Activated CD4-positive, alpha-beta T cell treated with anti-CD3 and anti-CD28 coated beads, Interleukin-2, amount 50 U/mL, for 16 hours (primary cell): ENCODE data around the gene WBP11.

ENCODE experiments used
- DNase-seq: peaks from one replicate; pipeline ENCODE4 v3.0.0-alpha.2; 2020

The WBP11 gene

DNA sequence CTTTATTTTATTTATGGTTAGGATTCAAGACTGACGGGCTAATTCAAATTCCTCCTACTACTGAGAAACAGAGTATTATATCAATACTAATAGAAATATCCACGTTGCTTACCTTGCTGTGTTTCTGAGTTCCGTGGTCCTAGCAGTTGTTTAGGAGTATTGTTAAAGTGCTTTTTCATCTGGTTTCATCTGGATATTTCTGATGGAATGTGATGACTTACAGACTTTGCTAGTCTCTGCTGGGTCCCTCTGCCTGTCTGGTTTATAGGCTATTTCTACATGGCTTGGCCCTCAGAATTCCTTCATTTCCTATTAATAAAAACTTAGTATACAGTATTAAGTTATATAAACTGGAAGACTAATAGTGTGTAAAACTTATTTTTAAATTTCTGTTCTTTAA, 10.7 kb upstream of the WBP11 start, which contains the start of gene SMCO3:
Gene SMCO3, minus strand, starts transcription at position 169 of the 400 bp plus-strand sequence. CDS start 7,502 bp downstream, outside the sequence.
- no peak for DNase-seq

DNA sequence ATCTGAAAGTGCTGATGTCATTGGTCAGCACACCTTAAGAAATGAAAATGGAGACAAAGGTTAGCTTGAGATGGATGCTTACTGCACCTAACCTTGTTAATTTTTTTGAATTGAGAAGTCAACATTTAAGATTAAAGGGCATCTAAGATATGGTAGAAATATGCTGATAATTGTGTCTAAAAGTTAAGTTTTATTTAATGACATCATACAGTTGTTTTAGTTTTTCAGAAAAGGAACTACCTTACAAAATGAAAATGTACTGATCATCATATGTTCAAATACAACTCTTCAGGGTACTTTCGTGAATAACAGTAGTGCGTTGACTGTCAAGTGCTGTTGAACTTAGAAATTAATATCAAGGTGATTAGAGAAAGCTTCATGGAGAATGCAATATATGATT, 8.2 kb upstream of the WBP11 start:
- DNase-seq: no peak

GRCh38 chr12:14810953-14811483, 7.7 kb upstream of the WBP11 start:
- peak; percentile 9 for DNase-seq

DNA sequence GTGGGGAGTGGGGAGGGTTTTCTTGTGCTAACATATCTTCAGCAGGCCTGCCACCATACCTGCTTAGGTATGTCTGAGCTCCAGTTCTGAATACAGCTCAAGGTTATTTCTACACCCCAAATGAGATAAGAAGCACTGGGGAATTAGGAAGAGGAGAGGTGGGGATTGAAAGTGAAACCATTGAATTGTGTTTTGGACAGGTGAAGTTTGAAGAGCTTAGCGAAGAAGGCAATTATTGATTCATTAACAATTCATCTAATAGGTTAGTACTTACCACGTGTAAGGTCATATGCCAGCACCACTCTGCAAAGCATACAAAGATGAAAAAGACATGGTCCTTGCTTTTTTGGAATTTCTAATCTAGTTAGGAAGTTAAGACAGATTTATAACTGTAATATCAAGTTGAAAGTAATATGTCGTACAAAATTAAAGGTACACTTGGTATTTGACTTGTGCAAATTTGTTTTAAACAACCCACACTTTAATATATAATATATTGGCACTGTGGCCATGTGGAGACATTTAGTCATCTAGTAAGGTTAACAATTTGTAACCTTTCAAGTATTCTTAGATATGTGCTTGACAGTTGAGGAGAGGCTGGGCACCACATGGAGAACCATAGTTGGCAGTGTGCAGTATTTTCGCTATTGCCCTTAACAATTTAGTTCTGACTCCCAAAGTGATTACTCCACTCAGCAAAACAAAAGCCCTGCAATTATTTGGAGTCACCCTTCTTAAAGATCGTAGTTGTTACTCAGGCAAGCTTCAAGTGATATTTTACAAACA, 7.1 kb upstream of the WBP11 start:
- no peak for DNase-seq

DNA sequence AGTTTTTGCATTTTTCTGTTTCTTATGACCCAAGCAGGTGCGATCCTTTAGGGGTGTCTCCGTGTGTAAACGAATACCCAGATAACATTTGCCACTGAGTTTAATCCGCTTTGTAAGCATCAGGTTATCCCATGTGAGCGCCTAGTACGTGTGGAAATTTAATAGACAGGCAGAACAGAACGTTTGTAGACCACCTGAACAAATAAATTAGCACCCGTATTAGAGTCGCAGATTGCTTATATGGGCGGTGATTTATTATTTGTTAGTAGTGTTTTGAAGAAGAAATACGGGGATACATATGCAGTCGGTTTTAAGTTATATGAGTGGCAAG, 517 bp upstream of the WBP11 start:
- no peak for DNase-seq

DNA sequence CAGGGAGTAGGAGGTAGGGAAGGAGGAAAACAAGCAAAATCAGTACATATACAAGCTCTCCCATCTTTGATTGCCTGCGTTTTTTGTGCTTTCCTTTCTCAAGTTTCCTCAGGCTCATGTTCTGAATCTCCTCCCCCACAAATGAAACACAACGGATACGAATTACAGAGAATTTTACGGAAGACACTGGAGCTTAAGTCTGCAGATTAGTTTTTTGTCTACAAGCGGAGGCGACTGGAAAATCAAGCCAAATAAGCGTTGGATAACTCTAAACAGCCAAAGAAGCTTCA, 612 bp downstream of the WBP11 start:
- no peak for DNase-seq

DNA sequence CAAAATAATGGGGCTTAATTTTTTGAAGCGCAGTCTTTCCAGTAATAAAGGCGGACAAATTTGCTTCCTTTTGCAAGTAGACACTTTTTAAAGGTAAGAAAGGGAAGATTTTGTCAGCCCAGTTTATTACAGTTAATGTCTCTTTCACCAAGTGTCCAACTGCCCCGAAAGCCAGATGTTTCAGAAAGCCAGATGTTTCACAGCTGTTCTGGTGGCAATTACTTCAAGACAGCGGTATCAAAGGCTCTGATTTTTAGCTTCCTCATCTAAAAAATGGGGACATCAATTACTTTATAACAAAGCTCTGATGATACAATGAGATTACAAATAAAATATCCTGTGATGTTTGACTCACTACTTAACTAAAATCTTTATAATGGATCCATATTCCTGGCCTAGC, 1.0 kb downstream of the WBP11 start:
- DNase-seq: no peak

DNA sequence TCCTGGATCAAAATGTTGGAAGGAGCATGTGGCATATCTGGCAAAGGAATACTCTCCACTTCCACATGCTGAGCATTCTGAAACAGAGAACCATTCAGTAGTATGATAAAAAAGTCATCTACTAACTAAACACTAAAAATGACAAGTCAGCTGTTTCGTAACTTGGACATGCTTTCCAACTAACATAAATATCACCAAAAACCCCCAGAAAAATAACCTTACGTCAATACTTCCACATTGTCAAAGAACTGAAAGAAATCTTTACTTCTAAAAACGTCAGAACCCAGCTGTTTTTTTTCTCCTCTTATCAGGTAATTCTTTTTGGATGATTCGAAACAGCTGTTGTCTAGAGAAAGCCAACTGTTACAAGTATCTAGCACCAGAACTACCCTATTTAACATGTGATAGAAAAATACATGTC, 8.2 kb downstream of the WBP11 start:
- DNase-seq: no peak

DNA sequence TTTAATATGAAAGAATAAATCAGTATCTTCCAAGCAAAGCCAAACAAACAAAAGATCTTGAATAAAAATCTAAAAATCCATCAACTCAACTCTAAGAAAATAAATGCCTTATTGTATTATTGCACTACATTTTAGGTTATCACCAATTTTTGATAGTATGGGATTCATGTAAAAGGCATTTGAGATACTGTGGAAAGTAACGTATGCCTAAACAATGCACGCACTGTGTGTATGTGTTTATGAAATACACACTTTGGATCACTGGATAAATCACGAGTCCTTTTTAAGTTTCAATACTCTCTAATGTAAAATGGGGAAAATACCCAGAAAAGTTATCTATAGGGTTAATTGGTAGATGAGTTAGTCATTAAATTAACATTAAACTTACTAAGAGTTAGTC, 17.7 kb downstream of the WBP11 start:
- no peak for DNase-seq

DNA sequence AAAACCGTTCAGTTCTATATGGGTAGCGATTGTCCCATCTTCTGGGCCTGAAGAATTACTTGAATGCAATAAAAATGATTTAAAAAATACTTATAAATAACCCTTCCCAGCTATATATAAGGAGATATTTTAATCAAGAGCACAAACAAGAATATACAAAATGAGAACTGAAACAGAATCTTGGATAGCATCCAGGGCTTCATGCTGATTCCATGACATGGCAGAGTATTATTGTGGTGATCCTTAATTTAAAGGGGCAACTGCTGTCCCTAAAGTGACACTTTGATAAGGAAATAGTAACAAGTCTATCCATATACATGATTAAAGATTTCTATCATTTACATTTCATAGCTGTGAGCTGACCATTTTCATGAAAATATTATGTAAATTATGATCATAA, 18.8 kb downstream of the WBP11 start:
- no peak for DNase-seq

DNA sequence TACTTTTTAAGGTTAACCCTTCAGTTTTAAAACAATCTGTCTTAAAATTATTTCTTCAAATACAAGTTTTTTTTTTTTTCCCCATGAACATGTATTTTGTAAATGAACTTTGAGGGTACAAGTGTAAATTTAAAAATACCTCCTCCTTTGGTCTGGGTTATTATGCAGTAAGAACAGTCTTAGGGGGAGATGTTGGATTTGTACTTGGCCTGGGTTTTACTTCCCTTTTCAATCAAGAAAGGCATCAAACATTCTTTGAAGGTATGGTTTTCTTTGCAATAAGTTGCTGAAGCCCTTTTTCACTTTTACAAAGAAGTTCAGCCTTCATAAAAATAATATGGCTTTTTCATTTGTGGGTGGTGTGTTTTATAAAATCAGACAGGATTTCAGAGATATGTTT, 20.5 kb downstream of the WBP11 start:
- DNase-seq: no peak

- DNase-seq: no peak
These were observed 21.7 kb downstream of the WBP11 start for GRCh38 chr12:14781563-14781962.

DNA sequence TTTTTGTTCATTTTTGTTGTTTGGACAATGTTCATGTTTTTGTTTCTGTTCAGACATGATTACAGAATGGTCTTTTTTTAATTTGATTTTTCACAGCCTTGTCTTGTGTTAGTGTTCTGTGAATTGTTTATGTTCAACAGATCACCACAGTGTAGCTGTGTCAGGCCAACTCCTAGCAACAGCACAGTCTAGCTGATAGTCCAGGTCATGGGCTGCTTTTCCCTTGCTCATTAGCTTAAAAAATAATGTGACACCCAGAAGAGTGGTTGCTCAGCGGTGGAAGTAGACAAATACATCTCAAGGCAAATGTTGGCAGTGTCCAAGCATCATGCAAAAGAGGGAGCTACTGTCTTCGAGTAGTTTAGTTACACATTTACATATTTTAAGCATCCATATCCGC, 22.4 kb downstream of the WBP11 start:
- no peak for DNase-seq

- DNase-seq: no peak
These were observed 23.4 kb downstream of the WBP11 start for GRCh38 chr12:14779834-14780233.

GRCh38 chr12:14777271-14777670, 26.0 kb downstream of the WBP11 start:
- DNase-seq: no peak

DNA sequence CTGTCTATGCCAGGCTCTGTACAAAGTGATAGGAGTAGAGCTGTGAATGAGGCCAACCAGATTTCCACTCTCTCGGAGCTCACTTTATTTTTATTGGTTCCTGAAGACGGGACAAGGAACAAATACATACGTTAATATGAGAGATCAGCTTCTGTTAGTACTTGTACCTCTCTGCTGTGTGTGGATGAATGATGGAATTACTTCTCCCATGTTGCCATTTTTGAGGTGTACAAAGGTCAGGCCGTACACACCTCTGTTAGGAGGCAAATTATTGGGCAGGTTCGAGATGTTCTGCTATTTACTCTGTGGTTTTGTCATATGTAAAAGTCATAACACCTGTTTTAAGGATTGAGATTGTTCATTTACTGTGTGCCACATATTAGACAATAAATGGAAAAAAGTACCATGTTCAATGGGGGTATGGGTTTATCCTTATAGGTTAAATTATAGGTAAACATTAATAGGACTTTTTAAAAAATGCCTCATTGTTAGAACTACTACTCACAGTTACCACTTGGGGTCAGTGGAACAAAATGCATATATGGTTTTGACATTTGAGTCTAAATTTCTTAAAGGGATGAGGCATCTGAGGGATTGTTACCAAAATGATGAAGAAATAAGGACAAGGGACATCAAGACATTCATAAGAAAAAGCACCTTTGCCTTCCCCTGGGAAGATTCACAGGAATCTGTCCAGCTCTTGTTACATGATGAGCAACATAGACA, 26.9 kb downstream of the WBP11 start:
- DNase-seq: peak; percentile 21

GRCh38 chr12:14775636-14775980, 27.7 kb downstream of the WBP11 start:
- DNase-seq: peak; percentile 49

- DNase-seq: peak; percentile 26
These were observed 28.2 kb downstream of the WBP11 start for GRCh38 chr12:14774906-14775635.

GRCh38 chr12:14774074-14774905, 29.0 kb downstream of the WBP11 start:
- DNase-seq: peak; percentile 97

- DNase-seq: peak; percentile 11
These were observed 29.6 kb downstream of the WBP11 start for GRCh38 chr12:14773685-14774073.

GRCh38 chr12:14772946-14773345, 30.3 kb downstream of the WBP11 start:
- no peak for DNase-seq

- DNase-seq: peak; percentile 48
These were observed 31.6 kb downstream of the WBP11 start for GRCh38 chr12:14771651-14772137.
